ENCODE measurements around the gene CLCA2.

DNA sequence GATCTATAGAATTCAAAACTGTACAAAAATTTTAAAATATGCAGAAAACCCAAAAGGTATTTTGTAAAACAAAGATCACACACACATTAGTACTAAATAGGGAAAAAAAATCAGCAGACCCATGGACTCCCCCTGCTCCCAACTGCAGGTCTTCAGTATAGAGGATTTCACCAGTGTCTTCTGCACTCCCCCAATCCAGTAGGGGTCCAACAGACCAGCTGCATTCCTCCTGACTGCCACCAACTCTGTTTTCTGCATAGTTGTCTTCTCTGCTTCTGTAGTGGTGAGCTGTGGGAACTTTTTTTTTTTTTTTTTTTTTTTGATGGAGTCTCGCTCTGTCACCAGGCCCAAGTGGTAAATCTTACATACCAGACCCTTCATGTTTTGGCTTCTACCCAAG, 21.9 kb downstream of the CLCA2 start:
- TF ChIP-seq POLR2AphosphoS5 (IDR thresholded peaks at IDR 0.05; ENCODE audit: low read depth, low read length) (no peak), SIN3A (IDR thresholded peaks at IDR 0.05; ENCODE audit: borderline replicate concordance, insufficient read depth, low read length) (no peak), REST (IDR thresholded peaks at IDR 0.05; ENCODE audit: insufficient read depth in 1 of 2, low read depth in 2 of 2, low read length in 2 of 2) (no peak), FOXP2 (optimal IDR thresholded peaks at IDR 0.05; ENCODE audit: borderline replicate concordance, extremely low read depth, extremely low read length, insufficient read depth) (no peak)

Data from PFSK-1 (cell line).